GM18520 (cell line): ENCODE data around the gene GRAMD1A.
"Not testable (repeated sequence)": the region's sequence is repeated elsewhere in the genome, so short reads cannot be mapped to it uniquely, and the experiment has no call there.

Source experiments
- ATAC-seq: cut with Tn5 transposase; IDR thresholded peaks from one replicate; pipeline ENCODE4 v1.9.1; 2021; ENCODE audit not compliant: unreplicated experiment

The GRAMD1A gene

DNA sequence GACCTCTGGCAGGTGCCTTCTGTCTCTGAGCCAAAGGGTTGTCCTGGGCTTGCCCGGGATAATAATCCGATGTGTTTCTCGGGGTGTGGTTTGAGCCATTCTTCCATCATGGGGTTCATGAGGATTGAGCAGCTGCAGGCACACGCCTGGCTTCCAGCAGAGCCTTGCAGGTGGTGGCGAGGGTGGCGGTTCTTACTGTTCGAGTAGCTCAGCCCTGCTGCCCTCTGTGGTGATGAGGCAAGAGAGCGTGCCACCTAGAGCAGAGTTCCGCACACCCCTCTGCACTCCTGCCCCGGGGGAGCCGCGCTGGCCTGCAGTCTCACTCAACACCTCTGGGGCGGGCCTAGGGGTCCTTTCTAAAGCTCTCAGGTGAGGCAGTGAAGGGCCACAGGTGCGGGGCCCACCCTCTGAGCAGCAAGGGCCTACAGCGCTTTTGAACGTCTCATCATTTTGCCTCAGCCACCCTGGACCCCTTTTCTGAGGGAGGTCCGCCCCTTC is 33.9 kb downstream of the GRAMD1A start:
- no peak for ATAC-seq

GRCh38 chr19:35034588-35035382 is 34.7 kb downstream of the GRAMD1A start:
- ATAC-seq = no peak

DNA sequence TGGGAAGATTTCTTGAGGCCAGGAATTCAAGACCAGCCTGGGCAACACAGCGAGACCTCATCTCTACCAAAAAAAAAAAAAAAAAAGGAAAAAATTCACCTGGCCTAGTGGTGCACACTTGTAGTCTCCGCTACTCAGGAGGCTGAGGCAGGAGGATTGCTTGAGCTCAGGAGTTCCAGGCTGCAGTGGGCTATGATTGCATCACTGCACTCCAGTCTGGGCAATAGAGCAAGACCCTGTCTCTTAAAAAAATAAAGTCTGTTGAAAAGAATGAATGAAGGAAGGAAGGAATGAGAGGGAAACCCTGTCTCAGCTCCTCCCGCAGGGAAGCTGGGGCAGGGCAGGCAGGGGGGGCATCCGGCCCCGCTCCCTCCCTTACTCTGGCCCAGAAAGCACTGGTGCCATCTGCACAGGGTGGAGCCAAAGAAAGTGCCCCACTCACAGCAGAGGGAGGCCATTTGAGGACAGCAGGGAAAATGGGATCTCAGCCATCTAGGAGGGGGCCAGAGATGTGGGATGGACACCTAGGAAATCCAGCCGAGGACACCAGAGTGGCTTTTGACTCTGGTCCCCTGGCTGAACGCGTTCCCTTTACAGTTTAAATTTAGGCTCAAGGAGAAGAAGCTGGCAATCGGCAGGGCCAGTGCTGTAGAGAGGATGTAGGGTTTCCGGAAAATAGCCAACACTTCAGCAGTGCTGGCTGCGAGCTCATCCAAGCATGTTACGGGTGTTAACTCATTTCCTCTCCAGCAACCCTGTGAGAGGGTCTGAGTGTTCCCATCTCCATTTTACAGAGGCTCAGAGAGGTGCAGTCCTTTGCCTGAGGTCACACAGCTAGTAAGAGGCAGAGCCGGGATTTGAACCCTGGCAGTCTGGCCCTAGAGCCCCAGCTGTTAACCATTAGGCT is 37.8 kb downstream of the GRAMD1A start:
- no peak for ATAC-seq

- no peak for ATAC-seq
Observed at GRCh38 chr19:35038623-35039512, 38.7 kb downstream of the GRAMD1A start.

GRCh38 chr19:35039881-35040825 is 40.0 kb downstream of the GRAMD1A start:
- no peak for ATAC-seq

DNA sequence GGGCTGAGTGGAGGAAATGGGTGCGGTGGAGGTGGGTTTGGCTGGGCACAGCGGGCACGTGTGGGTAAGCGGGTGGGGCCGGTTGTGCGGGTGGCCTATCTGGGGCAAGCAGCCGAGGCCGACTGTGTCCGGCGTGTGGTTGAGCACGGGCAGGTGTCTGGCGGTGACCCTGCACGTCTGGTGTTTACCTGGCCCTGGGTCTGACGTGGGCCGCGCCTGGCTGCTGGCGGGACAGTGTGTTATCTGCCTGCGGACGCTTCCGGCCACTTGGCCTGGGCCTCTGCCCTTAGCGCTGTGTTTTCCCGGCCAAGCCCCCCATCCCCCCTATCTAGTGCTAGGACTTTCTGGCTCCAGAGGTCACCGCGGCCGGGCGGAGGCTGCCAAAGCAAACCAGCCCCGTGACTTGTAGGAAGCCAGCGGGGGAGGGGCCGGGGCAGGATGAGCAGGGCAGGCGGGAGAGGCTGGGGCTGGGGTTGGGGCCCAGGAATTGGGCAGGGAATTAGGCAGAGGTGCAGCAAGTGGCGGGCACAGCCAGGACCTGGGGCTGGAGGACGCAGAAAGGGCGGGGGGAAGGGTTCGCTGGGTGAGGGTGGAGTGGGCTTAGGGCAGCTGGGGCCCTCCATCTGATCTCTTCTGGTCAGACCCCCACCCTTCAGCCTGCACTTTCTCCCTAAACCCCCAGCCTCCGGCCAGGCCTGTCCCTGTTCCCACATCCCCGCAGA is 40.9 kb downstream of the GRAMD1A start:
- no peak for ATAC-seq

- ATAC-seq = no peak
Observed at GRCh38 chr19:35041548-35042055, 41.5 kb downstream of the GRAMD1A start, which contains the start of gene HPN. Gene HPN (plus strand): TSS chr19:35041721. CDS start chr19:35042507, 786 bp downstream.

GRCh38 chr19:35042056-35042730 is 42.1 kb downstream of the GRAMD1A start:
- ATAC-seq = no peak

DNA sequence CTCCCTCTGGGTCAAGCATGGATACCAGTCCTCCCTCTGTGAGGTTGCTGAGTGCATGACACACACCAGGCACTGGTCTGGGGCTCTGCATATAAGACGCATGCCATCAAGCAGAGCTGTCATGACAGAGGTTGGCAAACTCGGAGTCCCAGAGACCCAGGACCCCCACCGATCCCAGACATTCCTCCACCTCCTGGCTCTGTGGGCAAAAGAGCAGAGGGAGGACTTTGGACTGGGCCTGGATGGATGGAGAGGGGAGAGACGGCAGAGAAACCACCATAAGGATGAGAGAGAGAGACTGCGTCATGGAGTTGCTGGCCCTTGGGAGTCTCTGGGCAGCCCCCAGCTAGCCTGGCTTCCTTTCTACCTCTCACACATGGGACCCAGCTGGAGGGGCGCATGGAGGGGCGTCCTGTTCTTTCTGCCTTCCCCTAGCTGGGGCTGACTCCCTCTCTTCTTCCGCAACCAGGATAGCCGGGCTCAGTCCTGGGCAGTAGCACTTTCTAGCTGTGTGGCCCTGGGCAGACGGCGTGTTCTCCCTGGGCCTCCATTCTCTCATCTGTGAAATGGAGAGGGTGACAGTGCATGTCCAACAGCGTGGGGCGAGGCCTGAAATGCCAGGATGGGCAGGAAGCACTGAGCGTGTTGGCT is 43.0 kb downstream of the GRAMD1A start:
- ATAC-seq = no peak

GRCh38 chr19:35043906-35044305 is 43.8 kb downstream of the GRAMD1A start:
- no peak for ATAC-seq

GRCh38 chr19:35044317-35045117 is 44.4 kb downstream of the GRAMD1A start:
- ATAC-seq = no peak

DNA sequence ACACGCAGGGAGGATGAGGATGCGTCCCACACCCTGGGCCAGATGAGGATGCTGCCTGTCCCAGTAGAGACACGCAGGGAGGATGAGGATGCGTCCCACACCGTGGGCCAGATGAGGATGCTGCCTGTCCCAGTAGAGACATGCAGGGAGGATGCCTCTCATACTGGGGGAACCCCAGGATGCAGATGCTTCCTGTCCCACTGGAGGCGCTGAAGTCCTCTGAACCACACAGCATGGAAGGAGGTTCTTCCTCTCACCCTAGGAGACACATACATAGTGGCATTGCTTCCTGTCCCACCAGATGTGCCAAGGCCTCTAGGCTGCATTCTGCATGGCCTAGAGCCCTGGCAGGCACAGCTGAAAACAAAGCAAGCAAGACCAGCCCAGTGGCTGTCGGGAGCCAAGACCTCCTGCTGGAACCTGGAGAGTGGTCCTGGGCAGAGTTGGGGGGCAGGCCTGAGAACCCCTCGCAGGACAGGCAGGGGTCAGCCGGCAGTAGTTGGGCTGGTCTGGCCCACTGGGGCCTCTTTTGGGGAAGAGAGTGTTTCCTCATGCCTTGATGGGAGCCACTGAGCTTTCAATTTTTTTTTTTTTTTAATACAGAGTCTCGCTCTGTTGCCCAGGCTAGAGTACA is 45.7 kb downstream of the GRAMD1A start:
- no peak for ATAC-seq

- no peak for ATAC-seq
Observed at GRCh38 chr19:35046461-35046860, 46.3 kb downstream of the GRAMD1A start.

GRCh38 chr19:35048911-35049411 is 48.8 kb downstream of the GRAMD1A start:
- ATAC-seq = no peak

- no peak for ATAC-seq
Observed at GRCh38 chr19:35049456-35049855, 49.3 kb downstream of the GRAMD1A start.

DNA sequence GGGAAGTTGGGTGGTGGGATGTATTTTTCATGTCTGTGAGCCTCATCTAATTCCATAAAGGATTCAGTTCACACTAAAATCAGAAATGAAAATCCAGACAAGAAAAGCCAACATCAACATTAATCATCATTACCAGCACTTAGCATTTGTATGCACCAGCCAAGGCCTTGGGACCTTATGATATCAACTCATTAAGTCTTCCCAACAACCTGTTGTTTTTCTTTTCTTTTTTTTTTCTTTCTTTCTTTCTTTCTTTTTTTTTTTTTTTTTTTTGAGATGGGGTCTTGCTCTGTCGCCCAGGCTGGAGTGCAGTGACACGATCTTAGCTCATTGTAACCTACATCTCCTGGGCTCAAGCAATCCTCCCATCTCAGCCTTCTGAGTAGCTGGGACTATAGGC is 50.5 kb downstream of the GRAMD1A start:
- ATAC-seq = not testable (repeated sequence)
